Upper lobe of left lung (tissue), 6 donors: ENCODE results near the gene TSPAN7. TPM values are rescaled to one million over a fixed set of nuclear protein-coding genes. Genes with fewer than 3 reads are reported as not detected.

Source experiments
- ATAC-seq, 2 donors: fragments of 200-7000 bp; cut with Tn5 transposase; one replicate each; pipeline ENCODE4 v1.9.1; 2022; ENCODE audit warnings: mild to moderate bottlenecking in 2 of 2, moderate library complexity in 2 of 2; ENCODE audit not compliant: low FRiP score in 2 of 2
- DNase-seq, 2 donors: peaks; one replicate each; pipeline ENCODE4 v3.0.0-alpha.2; 2019 to 2020
- H3K27ac ChIP-seq, 4 donors: fragments of 200-600 bp; sonication (generic); one replicate each; pipeline ENCODE4 v1.5.1; 2016 to 2019
- H3K27me3 ChIP-seq, 4 donors: fragments of 200-600 bp; sonication (generic); one replicate each; pipeline ENCODE4 v1.5.1; 2017 to 2019
- H3K36me3 ChIP-seq, 4 donors: fragments of 200-600 bp; sonication (generic); one replicate each; pipeline ENCODE4 v1.5.1; 2016 to 2019
- H3K4me1 ChIP-seq, 4 donors: fragments of 200-600 bp; sonication (generic); one replicate each; pipeline ENCODE4 v1.5.1; 2018 to 2019
- H3K4me3 ChIP-seq, 4 donors: fragments of 200-600 bp; sonication (generic); one replicate each; pipeline ENCODE4 v1.5.1; 2017 to 2019; ENCODE audit warnings: mild to moderate bottlenecking in 2 of 4, moderate library complexity in 1 of 4
- H3K9me3 ChIP-seq, 4 donors: fragments of 200-600 bp; sonication (generic); one replicate each; pipeline ENCODE4 v1.5.1; 2018 to 2019
- CTCF ChIP-seq, 6 experiments: fragments of 450-650 bp in 4 of 6; fragments of 200-600 bp in 2 of 6; sonication (generic) in 2 of 6; IDR thresholded peaks; one replicate each; pipeline ENCODE4 v1.5.1; 2016 to 2019; ENCODE audit warnings: antibody characterized with exemption in 6 of 6
- EP300 ChIP-seq, 4 donors: sonication (generic); formaldehyde crosslinking; IDR thresholded peaks; one replicate each; pipeline ENCODE4 v1.5.1; 2017; ENCODE audit warnings: antibody characterized with exemption in 4 of 4, control low read depth in 2 of 4
- POLR2A ChIP-seq, 4 donors: fragments of 450-650 bp; IDR thresholded peaks; one replicate each; pipeline ENCODE4 v1.5.1; 2016 to 2017; ENCODE audit warnings: antibody characterized with exemption in 4 of 4, mild to moderate bottlenecking in 2 of 4
- POLR2AphosphoS5 ChIP-seq, 2 donors: sonication (generic); formaldehyde crosslinking; IDR thresholded peaks; one replicate each; pipeline ENCODE4 v1.5.1; 2017; ENCODE audit warnings: antibody characterized with exemption in 2 of 2
- WGBS, 2 donors: methylation state at CpG; one replicate each; pipeline ENCODE4 v1.1.5; 2017 to 2018; 5-methylcytosine and 5-hydroxymethylcytosine counted together
- total RNA-seq, 6 donors: library from RNA; depleted of rRNA in 4 of 6; stranded (reverse); fragments of >200 nt in 4 of 6; gene quantifications; one replicate each; pipeline versions ENCODE4 v1.1.0 to v1.2.1, GENCODE V29; 2016 to 2021
- donor health status: DM: no; HTN: no; CAD: no; lungs with moderate emphysema.
- donor health status: DM: no; HTN: yes; CAD: no; lungs with severe emphysema.

Gene TSPAN7
- total RNA-seq, 6 donors from 2014 or later: 7.3 to 65.0 (median 49.4) TPM

DNA sequence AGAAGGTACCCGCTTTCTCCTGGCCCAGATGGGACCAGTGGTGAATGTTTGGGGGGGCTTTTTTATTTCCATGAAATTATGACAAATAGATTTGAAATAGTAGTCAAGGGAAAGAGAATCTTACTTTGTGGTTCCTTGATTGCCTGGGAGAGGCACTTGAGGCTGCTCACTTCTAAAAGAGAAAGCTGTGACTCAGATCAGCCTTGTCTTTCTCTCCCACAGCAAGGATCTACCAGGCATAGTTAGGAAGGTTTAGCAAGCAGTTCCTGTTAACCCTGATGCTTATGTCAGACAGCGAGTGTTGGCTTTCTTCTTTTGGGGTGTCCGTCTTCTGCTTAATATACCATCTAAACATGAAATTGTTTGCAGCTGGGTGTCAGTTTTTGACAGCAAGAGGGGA, 114.5 kb downstream of the TSPAN7 start:
- WGBS, 2 donors: 75 to 100% methylated on average over 2 to 3 of the region's 3 CpGs
- H3K27ac ChIP-seq: no peak overlapping the region
- H3K4me3 ChIP-seq: no peak overlapping the region
- TF ChIP-seq POLR2A (IDR thresholded peaks at IDR 0.05) (no peak), POLR2AphosphoS5 (IDR thresholded peaks at IDR 0.05) (no peak), EP300 (IDR thresholded peaks at IDR 0.05) (no peak), CTCF (IDR thresholded peaks at IDR 0.05) (no peak)
- DNase-seq (no peak), ATAC-seq (no peak)
- H3K36me3 ChIP-seq: no peaks in the 10 kb centered on the region
- H3K9me3 ChIP-seq: no peaks in the 10 kb centered on the region
- H3K4me1 ChIP-seq: no peaks in the 10 kb centered on the region
- H3K27me3 ChIP-seq: peaks cover 0 to 2% (median 0%) of the 10 kb centered on the region in 4 donors

DNA sequence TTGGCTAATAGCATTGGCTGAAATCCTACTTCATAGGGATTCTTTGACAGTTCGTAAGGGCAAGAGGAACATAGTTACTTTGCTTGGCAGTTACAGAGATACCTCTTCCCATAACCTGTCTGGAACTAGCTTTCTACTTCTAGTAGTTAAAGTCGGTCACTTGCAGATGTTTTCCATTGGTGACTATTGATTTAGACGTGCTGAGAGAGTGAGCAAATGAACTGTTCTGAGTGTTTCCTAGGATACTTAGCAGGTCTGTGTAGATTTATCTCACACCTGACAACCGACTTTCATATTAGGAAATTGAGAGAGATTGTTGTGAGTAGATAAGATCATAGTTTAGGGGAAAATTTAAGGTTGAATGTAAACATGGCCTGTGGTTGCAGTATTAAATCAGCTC, 116.8 kb downstream of the TSPAN7 start:
- Histone ChIP-seq H3K4me1 (no peaks in the 10 kb centered on the region), H3K36me3 (no peaks in the 10 kb centered on the region), H3K27ac (no peak overlapping the region), H3K27me3 (no peaks in the 10 kb centered on the region), H3K9me3 (no peaks in the 10 kb centered on the region), H3K4me3 (no peak overlapping the region)
- no peak for ATAC-seq
- TF ChIP-seq EP300 (IDR thresholded peaks at IDR 0.05): no peak
- no peak for TF ChIP-seq POLR2A (IDR thresholded peaks at IDR 0.05)
- TF ChIP-seq POLR2AphosphoS5 (IDR thresholded peaks at IDR 0.05): no peak
- TF ChIP-seq CTCF (IDR thresholded peaks at IDR 0.05): no peak
- 54 to 63% methylated on average over 4 of the region's 4 CpGs for WGBS, 2 donors
- no peak for DNase-seq

DNA sequence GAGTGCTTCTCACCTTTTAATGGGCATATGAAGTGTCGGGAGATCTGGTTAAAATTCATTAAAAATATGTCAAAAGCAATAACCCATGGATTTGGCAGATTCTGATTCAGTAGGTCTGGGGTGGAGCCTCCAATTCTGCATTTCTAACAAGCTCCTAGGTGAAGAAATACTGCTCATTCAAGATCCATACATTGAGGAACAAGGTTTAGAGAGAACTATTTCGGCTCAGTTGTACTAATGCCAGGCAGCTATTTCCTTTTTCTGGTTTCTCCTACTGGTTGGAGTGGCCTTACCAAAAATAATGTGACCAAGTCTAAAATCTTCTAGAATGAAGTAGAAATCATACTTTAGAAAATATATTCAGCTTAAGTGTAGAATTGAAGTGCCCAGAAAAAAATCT, 117.5 kb downstream of the TSPAN7 start:
- Histone ChIP-seq H3K4me3 (no peak overlapping the region), H3K9me3 (no peaks in the 10 kb centered on the region), H3K27me3 (no peaks in the 10 kb centered on the region), H3K4me1 (no peaks in the 10 kb centered on the region), H3K36me3 (no peaks in the 10 kb centered on the region), H3K27ac (no peak overlapping the region)
- DNase-seq (no peak), ATAC-seq (no peak)
- 70% methylated on average over 2 of the region's 2 CpGs for WGBS, 2 donors
- no peak for TF ChIP-seq POLR2AphosphoS5 (IDR thresholded peaks at IDR 0.05)
- TF ChIP-seq EP300 (IDR thresholded peaks at IDR 0.05): no peak

GRCh38 chrX:38679695-38680094, 118.4 kb downstream of the TSPAN7 start:
- no peak for ATAC-seq
- Histone ChIP-seq H3K36me3 (no peaks in the 10 kb centered on the region), H3K27me3 (no peaks in the 10 kb centered on the region), H3K4me3 (no peak overlapping the region), H3K27ac (no peak overlapping the region), H3K9me3 (no peaks in the 10 kb centered on the region), H3K4me1 (no peaks in the 10 kb centered on the region)
- no peak for TF ChIP-seq POLR2AphosphoS5 (IDR thresholded peaks at IDR 0.05)
- no peak for TF ChIP-seq EP300 (IDR thresholded peaks at IDR 0.05)
- TF ChIP-seq CTCF (IDR thresholded peaks at IDR 0.05): no peak
- no peak for TF ChIP-seq POLR2A (IDR thresholded peaks at IDR 0.05)
- 67 to 82% methylated on average over 2 of the region's 2 CpGs for WGBS, 2 donors
- no peak for DNase-seq

DNA sequence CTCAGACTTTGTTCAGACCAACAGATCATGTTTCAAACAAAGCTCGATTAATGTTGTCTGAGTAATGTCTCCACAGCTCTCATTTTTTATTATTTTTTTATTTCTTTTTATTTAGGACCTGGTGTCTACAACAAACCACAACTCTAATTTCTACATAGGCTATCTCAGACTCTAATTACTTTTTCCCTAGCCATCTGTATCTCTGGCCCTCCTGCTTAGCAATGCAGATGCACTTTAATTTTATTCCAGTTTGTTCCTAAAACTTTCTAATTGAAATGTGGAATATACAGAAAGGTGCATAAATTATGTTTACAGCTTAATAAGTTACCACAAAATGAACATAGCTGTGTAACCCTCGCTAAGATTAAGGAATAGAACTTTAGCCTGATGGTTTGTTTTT, 120.8 kb downstream of the TSPAN7 start:
- no peak for TF ChIP-seq POLR2A (IDR thresholded peaks at IDR 0.05)
- no peak for TF ChIP-seq EP300 (IDR thresholded peaks at IDR 0.05)
- H3K27me3 ChIP-seq: no peaks in the 10 kb centered on the region
- no peak overlapping the region for H3K27ac ChIP-seq
- ATAC-seq (no peak), DNase-seq (no peak)
- no peaks in the 10 kb centered on the region for H3K36me3 ChIP-seq
- H3K4me1 ChIP-seq: no peaks in the 10 kb centered on the region
- no peaks in the 10 kb centered on the region for H3K9me3 ChIP-seq
- 57 to 62% methylated on average over 2 of the region's 2 CpGs for WGBS, 2 donors
- no peak overlapping the region for H3K4me3 ChIP-seq

GRCh38 chrX:38692961-38693360, 131.6 kb downstream of the TSPAN7 start:
- TF ChIP-seq POLR2A (IDR thresholded peaks at IDR 0.05): no peak
- no peak for TF ChIP-seq CTCF (IDR thresholded peaks at IDR 0.05)
- no peak for TF ChIP-seq POLR2AphosphoS5 (IDR thresholded peaks at IDR 0.05)
- no peak for TF ChIP-seq EP300 (IDR thresholded peaks at IDR 0.05)
- Histone ChIP-seq H3K27ac (no peak overlapping the region), H3K9me3 (no peaks in the 10 kb centered on the region), H3K4me1 (no peaks in the 10 kb centered on the region), H3K36me3 (no peaks in the 10 kb centered on the region), H3K27me3 (no peaks in the 10 kb centered on the region), H3K4me3 (no peak overlapping the region)
- ATAC-seq: no peak
- DNase-seq: no peak
